ENCODE measurements around the gene CCNK. TPM values are rescaled to one million over a fixed set of nuclear protein-coding genes. Genes with fewer than 3 reads are reported as not detected.

CCNK gene
- total RNA-seq, 1 donor: 38.4 TPM

DNA sequence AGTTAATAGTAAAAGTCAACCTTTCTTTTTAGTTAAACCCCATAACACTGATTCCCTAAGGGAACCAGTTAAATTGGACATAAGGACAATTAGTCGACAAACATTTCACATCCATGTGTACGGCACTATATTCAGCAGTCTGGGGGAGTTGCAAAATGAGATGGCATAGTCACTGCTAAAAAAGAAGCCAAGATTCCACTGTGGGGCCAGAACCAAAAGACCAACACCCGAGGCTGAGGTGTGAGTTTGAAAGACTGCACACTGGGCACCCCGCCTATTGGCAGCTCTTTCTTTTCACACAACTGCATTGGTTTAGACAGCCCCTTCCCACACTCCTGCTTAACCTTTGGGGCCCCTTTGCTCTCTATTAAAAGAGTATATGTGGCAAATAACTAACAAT is 17.2 kb upstream of the CCNK start:
- no peak for DNase-seq (ENCODE audit: low read depth)
- no peak overlapping the region for H3K4me3 ChIP-seq (ENCODE audit: low read depth, low read length)
- TF ChIP-seq, protein P1, sequence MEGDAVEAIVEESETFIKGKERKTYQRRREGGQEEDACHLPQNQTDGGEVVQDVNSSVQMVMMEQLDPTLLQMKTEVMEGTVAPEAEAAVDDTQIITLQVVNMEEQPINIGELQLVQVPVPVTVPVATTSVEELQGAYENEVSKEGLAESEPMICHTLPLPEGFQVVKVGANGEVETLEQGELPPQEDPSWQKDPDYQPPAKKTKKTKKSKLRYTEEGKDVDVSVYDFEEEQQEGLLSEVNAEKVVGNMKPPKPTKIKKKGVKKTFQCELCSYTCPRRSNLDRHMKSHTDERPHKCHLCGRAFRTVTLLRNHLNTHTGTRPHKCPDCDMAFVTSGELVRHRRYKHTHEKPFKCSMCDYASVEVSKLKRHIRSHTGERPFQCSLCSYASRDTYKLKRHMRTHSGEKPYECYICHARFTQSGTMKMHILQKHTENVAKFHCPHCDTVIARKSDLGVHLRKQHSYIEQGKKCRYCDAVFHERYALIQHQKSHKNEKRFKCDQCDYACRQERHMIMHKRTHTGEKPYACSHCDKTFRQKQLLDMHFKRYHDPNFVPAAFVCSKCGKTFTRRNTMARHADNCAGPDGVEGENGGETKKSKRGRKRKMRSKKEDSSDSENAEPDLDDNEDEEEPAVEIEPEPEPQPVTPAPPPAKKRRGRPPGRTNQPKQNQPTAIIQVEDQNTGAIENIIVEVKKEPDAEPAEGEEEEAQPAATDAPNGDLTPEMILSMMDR (IDR thresholded peaks at IDR 0.05; ENCODE audit: insufficient read depth, low read depth, low read length): no peak

DNA sequence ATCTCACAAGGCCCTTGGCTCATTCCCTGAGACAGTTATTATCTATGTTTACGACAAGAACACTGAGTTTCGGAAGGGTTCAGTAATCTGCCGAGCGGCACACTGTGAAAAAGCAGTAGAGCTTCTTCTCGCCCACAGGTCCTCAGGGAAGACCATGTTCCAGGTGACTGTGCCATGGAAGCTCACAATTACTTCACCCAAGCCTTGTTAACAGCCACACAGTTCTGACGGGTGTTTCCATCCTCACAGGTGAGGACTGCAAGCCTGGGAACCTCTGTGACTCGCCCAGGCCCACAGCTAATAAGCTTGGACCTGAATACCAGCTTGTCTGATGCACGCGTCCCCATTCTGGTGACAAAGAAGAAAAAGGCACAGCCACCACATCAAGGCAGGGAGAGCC is 15.9 kb upstream of the CCNK start:
- no peak for DNase-seq (ENCODE audit: low read depth)
- TF ChIP-seq, protein P1 (IDR thresholded peaks at IDR 0.05; ENCODE audit: insufficient read depth, low read depth, low read length): no peak
- H3K4me3 ChIP-seq (ENCODE audit: low read depth, low read length): no peak overlapping the region

DNA sequence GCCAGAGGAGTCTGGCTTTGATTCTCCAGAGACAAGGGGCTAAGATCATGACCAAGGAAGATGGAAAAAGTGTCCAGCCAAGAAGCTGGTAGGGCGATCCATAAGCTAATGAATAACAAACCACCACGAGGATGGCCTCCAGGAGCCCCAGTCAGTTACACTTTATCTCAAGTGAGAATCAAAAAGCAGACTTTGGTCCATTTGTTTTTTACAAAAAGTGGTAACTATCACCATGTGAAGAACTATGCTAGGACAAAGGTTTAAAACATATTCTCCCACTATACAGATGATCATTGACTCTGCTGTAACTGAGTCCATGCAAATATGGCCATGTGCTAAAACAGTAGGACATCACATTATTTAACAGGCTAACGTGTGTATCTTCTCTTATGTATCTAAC is 14.5 kb upstream of the CCNK start:
- no peak overlapping the region for H3K4me3 ChIP-seq (ENCODE audit: low read depth, low read length)
- TF ChIP-seq, protein P1 (IDR thresholded peaks at IDR 0.05; ENCODE audit: insufficient read depth, low read depth, low read length): no peak
- DNase-seq (ENCODE audit: low read depth): no peak

- no peak overlapping the region for H3K4me3 ChIP-seq (ENCODE audit: low read depth, low read length)
- DNase-seq (ENCODE audit: low read depth): peak; percentile 23
- TF ChIP-seq, protein P1 (IDR thresholded peaks at IDR 0.05; ENCODE audit: insufficient read depth, low read depth, low read length): no peak
Observed at GRCh38 chr14:99467336-99468078, 13.7 kb upstream of the CCNK start.

GRCh38 chr14:99468081-99468480 is 13.1 kb upstream of the CCNK start:
- DNase-seq (ENCODE audit: low read depth): no peak
- TF ChIP-seq, protein P1 (IDR thresholded peaks at IDR 0.05; ENCODE audit: insufficient read depth, low read depth, low read length): no peak
- no peak overlapping the region for H3K4me3 ChIP-seq (ENCODE audit: low read depth, low read length)

DNA sequence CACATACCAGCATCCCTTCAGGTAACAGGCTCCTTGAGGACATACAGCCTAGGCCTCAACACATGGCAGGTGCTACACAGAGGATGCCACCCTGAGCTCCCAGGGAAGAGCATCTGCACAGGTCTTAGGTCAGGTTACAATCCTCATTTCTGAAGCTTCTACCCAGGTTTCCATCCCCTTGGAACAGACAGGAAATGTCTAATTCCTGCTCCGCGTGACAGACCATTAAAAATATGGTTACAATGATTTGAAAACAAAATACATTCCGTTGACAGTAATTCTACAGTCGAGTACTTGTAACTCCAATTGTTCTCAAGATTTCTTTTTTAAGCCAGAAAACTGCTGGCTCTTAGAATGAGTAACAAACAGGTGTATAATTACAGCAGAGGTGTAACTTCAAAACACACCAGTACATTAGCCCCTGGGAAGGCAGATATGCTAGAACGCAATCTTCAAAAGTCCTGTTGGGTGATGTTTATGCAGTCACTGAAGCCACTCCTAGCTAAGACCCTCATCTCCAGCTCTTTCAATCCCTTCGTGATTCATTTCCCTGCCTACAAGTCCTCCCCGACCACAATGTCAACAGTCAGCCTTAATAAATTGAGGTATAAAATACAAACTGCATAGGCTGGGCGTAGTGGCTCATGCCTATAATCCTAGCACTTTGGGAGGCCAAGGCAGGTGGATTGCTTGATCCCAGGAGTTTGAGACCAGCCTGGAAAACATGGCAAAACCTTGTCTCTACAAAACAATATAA is 12.2 kb upstream of the CCNK start:
- TF ChIP-seq, protein P1 (IDR thresholded peaks at IDR 0.05; ENCODE audit: insufficient read depth, low read depth, low read length): no peak
- DNase-seq (ENCODE audit: low read depth): no peak
- H3K4me3 ChIP-seq (ENCODE audit: low read depth, low read length): no peak overlapping the region
